Fibroblast of the aortic adventitia (primary cell): Measurements from ENCODE around the gene YPEL1. TPM values are rescaled to one million over a fixed set of nuclear protein-coding genes. Genes with fewer than 3 reads are reported as not detected.
A peak's percentile ranks its signal among the peaks of the same experiment; 100 is the strongest.

Source experiments
- DNase-seq: peaks from one replicate; pipeline ENCODE4 v3.0.0-alpha.2; 2010; ENCODE audit warnings: low read depth
- H3K4me3 ChIP-seq: 2 replicates; pipeline ENCODE4 v1.5.1; 2011; ENCODE audit warnings: low read depth, mild to moderate bottlenecking, control low read depth, low read length, moderate library complexity
- total RNA-seq: library from RNA; depleted of rRNA; stranded (reverse); fragments of >200 nt; gene quantifications from 2 replicates; pipeline ENCODE4 v1.2.3, GENCODE V29; 2012; ENCODE audit warnings: low replicate concordance
- TF ChIP-seq, protein P1 (sequence below): IDR thresholded peaks from 2 replicates; pipeline ENCODE4 v1.5.1; 2011; ENCODE audit warnings: mild to moderate bottlenecking, low read length, control low read depth, inconsistent platforms; ENCODE audit not compliant: insufficient read depth

Gene YPEL1
- total RNA-seq, 1 donor: 1.3 TPM

DNA sequence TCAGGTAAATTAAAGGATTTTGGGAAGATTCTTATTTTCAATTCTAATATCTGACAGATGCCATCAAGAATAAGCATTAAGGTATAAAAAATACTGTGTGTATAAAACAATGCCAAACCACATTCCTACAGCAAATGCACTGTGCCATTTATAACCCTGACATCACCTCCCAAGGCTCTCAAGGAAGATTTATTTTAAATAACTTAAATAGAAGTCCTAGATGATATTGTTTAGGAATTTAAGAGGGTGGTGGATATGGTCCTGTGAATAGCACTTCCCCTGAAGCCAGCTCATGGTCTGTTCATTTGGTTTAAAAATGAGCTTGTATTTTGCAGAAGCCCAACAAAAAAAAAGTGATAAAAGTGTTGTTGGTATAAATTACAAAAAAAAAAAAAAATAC, 37.7 kb downstream of the YPEL1 start:
- TF ChIP-seq, protein P1, sequence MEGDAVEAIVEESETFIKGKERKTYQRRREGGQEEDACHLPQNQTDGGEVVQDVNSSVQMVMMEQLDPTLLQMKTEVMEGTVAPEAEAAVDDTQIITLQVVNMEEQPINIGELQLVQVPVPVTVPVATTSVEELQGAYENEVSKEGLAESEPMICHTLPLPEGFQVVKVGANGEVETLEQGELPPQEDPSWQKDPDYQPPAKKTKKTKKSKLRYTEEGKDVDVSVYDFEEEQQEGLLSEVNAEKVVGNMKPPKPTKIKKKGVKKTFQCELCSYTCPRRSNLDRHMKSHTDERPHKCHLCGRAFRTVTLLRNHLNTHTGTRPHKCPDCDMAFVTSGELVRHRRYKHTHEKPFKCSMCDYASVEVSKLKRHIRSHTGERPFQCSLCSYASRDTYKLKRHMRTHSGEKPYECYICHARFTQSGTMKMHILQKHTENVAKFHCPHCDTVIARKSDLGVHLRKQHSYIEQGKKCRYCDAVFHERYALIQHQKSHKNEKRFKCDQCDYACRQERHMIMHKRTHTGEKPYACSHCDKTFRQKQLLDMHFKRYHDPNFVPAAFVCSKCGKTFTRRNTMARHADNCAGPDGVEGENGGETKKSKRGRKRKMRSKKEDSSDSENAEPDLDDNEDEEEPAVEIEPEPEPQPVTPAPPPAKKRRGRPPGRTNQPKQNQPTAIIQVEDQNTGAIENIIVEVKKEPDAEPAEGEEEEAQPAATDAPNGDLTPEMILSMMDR: no peak
- DNase-seq: peak; percentile 67
- no peak overlapping the region for H3K4me3 ChIP-seq

DNA sequence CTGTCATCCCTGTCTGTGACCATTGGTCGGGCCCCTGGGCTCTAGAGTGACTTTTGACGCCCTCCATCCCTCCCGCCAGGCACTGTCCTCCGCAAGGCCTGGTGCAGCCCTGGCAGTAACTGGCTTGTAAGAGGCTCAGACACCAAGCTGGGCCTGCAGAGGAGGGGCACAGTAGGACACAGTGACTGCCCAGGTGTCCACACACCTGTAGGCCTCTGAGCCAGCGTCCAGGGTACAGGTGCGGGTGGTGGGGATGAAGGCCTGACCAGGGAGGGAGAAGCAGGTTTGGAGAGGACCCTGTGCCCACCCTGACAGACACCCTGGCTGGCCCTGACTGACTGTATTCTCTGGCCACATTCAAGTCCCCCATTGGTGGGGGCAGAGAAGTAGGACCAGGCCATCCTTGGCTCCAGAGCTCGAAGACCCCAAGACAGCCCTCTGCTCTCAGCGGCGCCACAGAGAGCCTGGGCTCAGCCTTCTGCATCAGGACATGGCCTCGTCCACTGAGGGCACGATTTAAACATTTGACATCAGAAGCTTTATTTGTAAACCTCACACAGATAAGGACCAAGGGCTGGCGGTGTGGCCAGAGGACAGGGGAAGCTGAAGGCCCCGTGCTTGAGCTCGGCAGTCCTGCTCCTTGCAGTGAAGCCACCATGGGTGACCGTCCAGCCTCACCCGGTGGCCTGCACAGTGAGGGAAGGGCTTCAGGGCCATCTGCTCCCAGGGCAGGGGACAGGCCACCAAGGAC, 38.4 kb downstream of the YPEL1 start:
- H3K4me3 ChIP-seq: no peak overlapping the region
- DNase-seq: no peak
- TF ChIP-seq, protein P1: no peak

DNA sequence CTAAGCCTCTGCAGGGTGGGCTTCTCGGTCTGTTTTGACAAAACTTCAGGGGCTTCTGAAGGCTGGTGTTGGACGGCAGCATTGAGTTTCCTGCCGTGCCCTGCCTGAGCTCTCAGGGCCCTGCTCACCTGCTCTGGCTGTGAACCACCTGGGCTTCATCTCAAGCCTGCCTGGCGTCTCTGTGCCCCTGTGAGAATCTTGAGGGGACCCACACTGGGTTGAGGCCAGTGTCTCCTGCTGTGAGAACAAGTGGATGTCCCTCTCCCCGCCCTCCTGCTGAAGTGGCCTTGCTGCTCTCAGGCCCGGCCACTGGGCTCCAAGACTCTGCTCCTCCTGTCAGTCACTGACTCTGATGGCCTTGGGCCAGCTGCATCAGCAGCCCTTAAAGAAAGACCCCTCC, 39.5 kb downstream of the YPEL1 start:
- no peak for DNase-seq
- H3K4me3 ChIP-seq: no peak overlapping the region
- TF ChIP-seq, protein P1: no peak

DNA sequence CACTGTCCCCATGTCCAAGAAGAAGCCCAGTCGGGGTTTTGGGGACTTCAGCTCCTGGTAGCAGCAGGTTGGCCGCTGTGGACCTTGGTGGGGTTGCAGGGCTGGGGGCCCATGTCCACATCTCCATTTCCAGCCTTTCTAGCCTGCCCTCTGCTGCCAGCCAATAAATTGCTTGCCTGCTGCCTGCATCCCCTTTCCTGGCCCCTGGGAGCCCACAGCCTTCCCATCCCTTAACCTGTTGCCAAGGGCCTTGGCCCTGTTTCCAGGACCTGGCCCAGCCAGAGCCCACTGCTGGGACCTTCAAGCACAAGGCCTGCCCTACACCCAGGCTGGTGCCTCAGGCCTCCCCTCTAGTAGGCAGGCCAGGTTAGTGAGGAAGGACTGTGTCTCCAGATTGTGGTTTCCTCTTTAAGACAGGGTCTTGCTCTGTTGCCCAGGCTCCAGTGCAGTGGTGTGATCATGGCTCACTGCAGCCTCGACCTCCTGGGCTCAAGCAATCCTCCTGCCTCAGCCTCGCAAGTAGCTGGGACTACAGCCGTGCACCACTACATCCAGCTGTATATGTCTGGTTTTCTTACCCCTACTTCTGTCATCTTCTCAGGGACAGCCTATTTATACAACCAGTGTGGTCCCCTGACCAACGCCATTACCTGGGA, 40.0 kb downstream of the YPEL1 start:
- no peak for DNase-seq
- TF ChIP-seq, protein P1: no peak
- H3K4me3 ChIP-seq: no peak overlapping the region

DNA sequence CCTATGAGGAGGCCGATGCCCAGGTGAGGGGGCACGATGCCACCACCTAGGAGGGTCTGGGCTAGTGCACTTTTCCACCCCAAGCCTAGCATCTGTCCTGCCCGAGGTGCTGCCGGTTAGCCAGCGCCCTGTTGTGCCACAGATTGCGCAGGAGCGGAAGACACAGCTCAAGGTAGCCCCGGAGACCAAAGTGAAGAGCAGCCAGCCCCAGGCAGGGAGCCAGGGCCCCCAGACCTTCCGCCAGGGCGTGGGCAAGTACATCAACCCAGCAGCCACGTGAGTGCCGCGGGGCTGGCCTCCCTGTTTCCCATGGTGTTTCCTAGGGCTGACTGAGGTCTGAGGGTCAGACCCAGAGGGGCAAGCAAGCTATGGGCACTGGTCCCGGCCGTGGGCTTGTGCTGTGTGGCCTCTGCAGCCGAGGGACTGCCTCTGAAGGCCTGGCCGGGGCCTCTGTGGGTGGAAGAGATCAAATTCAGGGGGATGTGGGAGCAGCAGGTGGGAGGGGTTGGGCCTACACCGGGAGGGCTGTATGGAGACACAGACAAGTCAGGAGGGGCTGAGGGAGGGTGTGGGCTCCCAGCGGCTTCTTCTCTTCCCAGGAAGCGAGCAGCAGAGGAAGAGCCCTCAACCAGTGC, 40.7 kb downstream of the YPEL1 start:
- H3K4me3 ChIP-seq: no peak overlapping the region
- TF ChIP-seq, protein P1: no peak
- DNase-seq: no peak

DNA sequence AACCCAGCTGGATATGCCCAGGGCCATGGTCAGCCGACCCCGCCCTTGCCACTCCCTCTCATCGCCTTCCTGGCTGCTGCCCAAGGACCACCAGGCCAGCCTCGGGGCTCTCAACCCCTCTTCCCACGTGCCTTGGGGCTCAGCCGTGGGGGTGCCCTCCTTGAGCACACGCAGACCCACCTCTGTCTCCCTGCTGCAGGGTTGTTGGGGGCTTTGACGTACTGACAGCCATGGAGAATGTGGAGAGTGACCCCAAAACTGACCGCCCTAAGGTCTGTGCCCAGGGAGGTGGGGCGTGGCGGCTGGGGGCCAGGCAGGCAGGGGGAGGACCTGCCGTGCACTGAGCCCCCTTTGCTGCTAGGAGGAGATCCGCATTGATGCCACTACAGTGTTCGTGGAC, 41.2 kb downstream of the YPEL1 start:
- TF ChIP-seq, protein P1: no peak

More for the DNA sequence above, 41.2 kb downstream of the YPEL1 start:
- no peak for DNase-seq
- H3K4me3 ChIP-seq: no peak overlapping the region
